HUES64 (cell line): Measurements from ENCODE around the gene SFSWAP.
A peak's percentile ranks its signal among the peaks of the same experiment; 100 is the strongest.
"Not testable (repeated sequence)": the region's sequence is repeated elsewhere in the genome, so short reads cannot be mapped to it uniquely, and the experiment has no call there.

Experiments
- H3K27ac ChIP-seq: 2 replicates; pipeline ENCODE4 v1.7.0; 2013; ENCODE audit warnings: low read depth, low read length, inconsistent platforms
- H3K27me3 ChIP-seq: 2 replicates; pipeline ENCODE4 v1.6.1; 2013; ENCODE audit warnings: mild to moderate bottlenecking, low read length; ENCODE audit not compliant: insufficient read depth
- H3K36me3 ChIP-seq: 2 replicates; pipeline ENCODE4 v1.6.1; 2013; ENCODE audit warnings: mild to moderate bottlenecking, low read length; ENCODE audit not compliant: insufficient read depth
- H3K4me1 ChIP-seq: 2 replicates; pipeline ENCODE4 v1.6.1; 2013; ENCODE audit warnings: mild to moderate bottlenecking, low read length, moderate library complexity; ENCODE audit not compliant: insufficient read depth
- H3K4me3 ChIP-seq: 2 replicates; pipeline ENCODE4 v1.5.1; 2013; ENCODE audit warnings: mild to moderate bottlenecking, low read length, moderate library complexity
- H3K9ac ChIP-seq: 2 replicates; pipeline ENCODE4 v1.6.1; 2013; ENCODE audit warnings: mild to moderate bottlenecking, low read depth, low read length
- H3K9me3 ChIP-seq: 2 replicates; pipeline ENCODE4 v1.6.1; 2013; ENCODE audit warnings: low read depth, low read length; ENCODE audit not compliant: insufficient read depth
- WGBS: fragments of 150-250, 120-280 bp; methylation state at CpG from one replicate; pipeline ENCODE4 v1.1.7; 2013; ENCODE audit warnings: missing lambda C conversion rate; 5-methylcytosine and 5-hydroxymethylcytosine counted together

SFSWAP gene

DNA sequence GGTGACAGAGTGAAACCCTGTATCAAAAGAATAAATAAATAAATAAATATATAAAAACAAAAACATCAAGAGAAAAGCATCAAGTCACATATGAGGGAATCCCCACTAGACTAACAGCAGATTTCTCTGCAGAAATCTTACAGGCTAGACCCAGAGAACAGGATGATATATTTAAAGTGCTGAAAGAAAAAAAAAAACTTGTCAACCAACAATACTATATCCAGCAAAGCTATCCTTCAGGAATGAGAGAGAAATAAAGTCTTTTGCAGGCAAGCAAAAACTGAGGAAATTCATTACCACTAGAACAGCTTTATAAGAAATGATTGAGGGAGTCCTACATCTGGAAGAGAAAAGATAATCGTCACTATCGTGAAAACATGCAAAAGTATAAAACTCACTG lies 6.4 kb upstream of the SFSWAP start:
- H3K9ac ChIP-seq: no peak overlapping the region
- WGBS: 96% methylated on average over 2 of the region's 2 CpGs
- no peak overlapping the region for H3K4me3 ChIP-seq
- H3K27ac ChIP-seq: no peak overlapping the region
- H3K4me1 ChIP-seq: no peaks in the 10 kb centered on the region
- peaks cover 1% of the 10 kb centered on the region; the same call in 1 of the 2 replicates for H3K27me3 ChIP-seq
- no peaks in the 10 kb centered on the region for H3K36me3 ChIP-seq
- peaks cover 2% of the 10 kb centered on the region; the same call in 1 of the 2 replicates for H3K9me3 ChIP-seq

DNA sequence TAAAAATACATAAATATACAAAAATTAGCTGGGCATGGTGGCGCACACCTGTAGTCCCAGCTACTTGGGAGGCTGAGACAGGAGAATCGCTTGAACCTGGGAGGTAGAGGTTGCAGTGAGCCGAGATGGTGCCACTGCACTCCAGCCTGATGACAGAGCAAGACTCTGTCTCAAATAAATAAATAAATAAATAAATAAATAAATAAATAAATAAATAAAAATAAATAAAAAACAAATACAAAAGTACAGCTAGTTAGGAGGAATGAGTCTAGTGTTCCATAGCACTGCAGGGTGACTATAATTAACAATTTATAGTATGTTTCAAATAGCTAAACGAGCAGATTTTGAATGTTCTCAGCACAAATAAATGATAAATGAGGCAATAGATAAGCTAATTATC lies 4.2 kb upstream of the SFSWAP start:
- not testable (repeated sequence) for H3K4me3 ChIP-seq, H3K27me3 ChIP-seq, H3K9me3 ChIP-seq, H3K27ac ChIP-seq, H3K9ac ChIP-seq, H3K36me3 ChIP-seq, H3K4me1 ChIP-seq
- 87% methylated on average over 2 of the region's 4 CpGs for WGBS

- no peaks in the 10 kb centered on the region for H3K27me3 ChIP-seq
- H3K9me3 ChIP-seq: peaks cover 2% of the 10 kb centered on the region; the same call in 1 of the 2 replicates
- no peak overlapping the region for H3K4me3 ChIP-seq
- 92% methylated on average over 3 of the region's 3 CpGs for WGBS
- peaks cover 13% of the 10 kb centered on the region for H3K4me1 ChIP-seq
- H3K9ac ChIP-seq: no peak overlapping the region
- H3K27ac ChIP-seq: no peak overlapping the region
- H3K36me3 ChIP-seq: peaks cover 8% of the 10 kb centered on the region
Measured at GRCh38 chr12:131709226-131709625, 1.7 kb upstream of the SFSWAP start.

DNA sequence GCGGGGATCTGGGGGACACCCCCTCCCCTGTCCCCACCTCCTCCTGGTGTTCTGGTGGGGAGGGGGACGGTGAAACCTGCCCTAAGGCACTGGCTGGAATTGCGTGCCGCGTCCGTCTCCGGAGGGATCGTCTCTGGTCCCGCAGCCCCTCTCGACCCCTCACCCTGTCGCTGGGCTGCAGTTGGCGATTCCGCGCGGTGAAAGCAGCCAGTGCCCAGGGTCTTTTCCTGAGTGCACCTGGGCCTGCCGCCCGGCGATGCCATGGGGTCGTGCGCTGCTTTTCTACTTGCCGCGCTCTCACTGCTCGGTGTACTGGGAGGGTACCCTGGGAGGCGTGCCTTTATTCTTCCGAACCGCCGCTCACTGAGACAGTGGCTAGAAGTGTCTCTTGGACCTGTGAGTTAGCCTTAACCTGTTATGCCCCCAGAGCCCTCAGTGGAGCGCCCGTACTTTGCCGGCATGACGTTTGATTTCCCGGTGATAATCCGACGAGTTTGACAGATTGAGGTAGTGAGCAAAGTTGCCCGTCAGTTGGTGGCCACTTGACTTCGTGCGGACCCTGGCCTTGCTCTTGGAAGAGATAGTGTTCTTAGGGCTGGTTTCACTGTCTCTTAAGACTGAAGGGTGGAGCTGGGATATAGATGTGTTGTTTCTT lies 788 bp downstream of the SFSWAP start:
- Histone ChIP-seq H3K36me3 (peaks cover 33% of the 10 kb centered on the region), H3K9me3 (no peaks in the 10 kb centered on the region), H3K4me3 (peak overlapping the region; percentile 88), H3K27ac (no peak overlapping the region), H3K9ac (peak overlapping the region; percentile 97), H3K27me3 (no peaks in the 10 kb centered on the region), H3K4me1 (peaks cover 13% of the 10 kb centered on the region)
- WGBS: under 1% methylated on average over 37 of the region's 37 CpGs

DNA sequence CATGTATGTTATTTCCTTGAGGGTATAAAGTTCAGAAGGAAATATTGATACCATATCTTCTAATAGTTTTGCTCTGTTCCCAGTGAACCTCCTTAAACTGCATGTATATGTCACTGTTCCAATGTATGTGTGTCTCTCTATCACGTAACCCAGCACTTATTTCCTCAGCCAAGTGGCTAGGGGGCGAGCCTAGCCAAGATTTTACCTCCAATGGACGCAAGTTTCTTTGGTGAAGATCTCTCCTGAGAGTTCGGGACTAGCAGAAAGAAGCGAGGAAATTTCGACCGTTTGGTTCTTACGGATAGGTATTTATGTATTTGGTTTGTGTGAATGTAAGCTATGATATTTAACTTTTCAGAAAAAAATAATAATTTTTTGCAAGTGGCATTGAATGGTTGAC lies 2.5 kb downstream of the SFSWAP start:
- no peak overlapping the region for H3K9ac ChIP-seq
- H3K27ac ChIP-seq: no peak overlapping the region
- H3K9me3 ChIP-seq: no peaks in the 10 kb centered on the region
- H3K4me3 ChIP-seq: no peak overlapping the region; the same call in 1 of the 2 replicates
- H3K4me1 ChIP-seq: peaks cover 13% of the 10 kb centered on the region
- H3K36me3 ChIP-seq: peaks cover 49% of the 10 kb centered on the region
- H3K27me3 ChIP-seq: no peaks in the 10 kb centered on the region
- 86% methylated on average over 8 of the region's 8 CpGs for WGBS

DNA sequence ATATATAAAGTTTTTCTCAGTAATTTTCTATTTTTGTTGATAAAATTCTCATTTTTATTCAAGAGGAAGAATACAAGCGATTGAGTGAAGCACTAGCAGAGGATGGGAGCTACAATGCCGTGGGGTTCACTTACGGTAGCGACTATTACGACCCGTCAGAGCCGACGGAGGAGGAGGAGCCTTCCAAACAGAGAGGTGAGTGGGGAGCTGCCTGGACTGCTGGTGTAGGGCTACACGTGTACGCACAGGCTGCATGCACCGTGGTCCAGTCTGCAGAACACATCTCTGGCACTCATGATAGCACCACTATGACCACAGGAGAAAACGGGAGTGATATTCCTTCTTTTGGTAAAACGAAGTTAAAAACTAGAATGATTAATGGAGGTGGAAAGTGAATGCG lies 3.9 kb downstream of the SFSWAP start:
- Histone ChIP-seq H3K4me1 (peaks cover 13% of the 10 kb centered on the region), H3K4me3 (no peak overlapping the region), H3K27me3 (no peaks in the 10 kb centered on the region), H3K9me3 (no peaks in the 10 kb centered on the region), H3K36me3 (peaks cover 64% of the 10 kb centered on the region), H3K27ac (no peak overlapping the region), H3K9ac (no peak overlapping the region)
- 97% methylated on average over 14 of the region's 14 CpGs for WGBS

- Histone ChIP-seq H3K4me3 (no peak overlapping the region), H3K4me1 (peaks cover 13% of the 10 kb centered on the region), H3K9ac (no peak overlapping the region), H3K27ac (no peak overlapping the region), H3K9me3 (no peaks in the 10 kb centered on the region), H3K36me3 (peaks cover 79% of the 10 kb centered on the region), H3K27me3 (no peaks in the 10 kb centered on the region)
- 89% methylated on average over 3 of the region's 3 CpGs for WGBS
Measured at GRCh38 chr12:131716282-131716681, 5.4 kb downstream of the SFSWAP start.

DNA sequence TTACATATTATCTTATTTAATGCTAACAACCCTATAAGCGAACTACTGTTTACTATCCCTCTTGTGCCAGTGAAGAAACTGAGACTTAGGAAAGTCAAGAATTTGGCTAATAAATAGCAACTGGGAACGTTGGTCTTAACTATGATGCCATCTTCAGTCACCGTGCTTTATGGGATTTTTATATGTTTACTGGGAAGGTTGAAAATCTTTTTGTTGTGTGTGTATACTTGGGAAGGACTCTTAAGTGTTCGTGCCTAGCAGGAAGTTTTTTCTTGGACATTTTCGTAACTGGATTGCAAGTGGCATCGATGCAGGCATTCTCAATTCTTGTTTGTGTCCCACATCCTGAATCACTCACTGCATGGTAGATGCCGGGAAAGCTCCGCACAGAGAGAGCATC lies 9.4 kb downstream of the SFSWAP start:
- no peak overlapping the region for H3K9ac ChIP-seq
- H3K27ac ChIP-seq: no peak overlapping the region
- no peaks in the 10 kb centered on the region for H3K27me3 ChIP-seq
- H3K36me3 ChIP-seq: peaks cover 75% of the 10 kb centered on the region
- no peak overlapping the region for H3K4me3 ChIP-seq
- WGBS: 96% methylated on average over 8 of the region's 8 CpGs
- peaks cover 25% of the 10 kb centered on the region for H3K4me1 ChIP-seq
- no peaks in the 10 kb centered on the region for H3K9me3 ChIP-seq

DNA sequence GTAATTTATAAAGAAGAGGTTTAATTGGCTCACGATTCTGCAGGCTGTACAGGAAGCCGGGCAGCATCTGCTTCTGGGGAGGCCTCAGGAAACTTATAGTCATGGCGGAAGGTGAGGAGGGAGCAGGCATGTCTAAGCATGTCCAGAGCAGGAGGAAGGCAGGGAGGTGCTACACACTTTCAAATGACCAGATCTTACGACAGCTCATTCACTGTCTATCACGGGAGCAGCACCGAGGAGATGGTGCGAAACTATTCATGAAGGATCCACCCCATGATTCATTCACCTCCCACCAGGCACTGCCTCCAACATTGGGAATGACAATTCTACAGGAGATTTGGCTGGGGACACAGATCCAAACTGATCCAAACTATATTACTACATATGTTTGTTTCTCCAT lies 10.0 kb downstream of the SFSWAP start:
- Histone ChIP-seq H3K27ac (no peak overlapping the region), H3K27me3 (no peaks in the 10 kb centered on the region), H3K9ac (no peak overlapping the region), H3K36me3 (peaks cover 75% of the 10 kb centered on the region), H3K4me3 (no peak overlapping the region), H3K4me1 (peaks cover 25% of the 10 kb centered on the region), H3K9me3 (no peaks in the 10 kb centered on the region)
- 85% methylated on average over 7 of the region's 7 CpGs for WGBS

DNA sequence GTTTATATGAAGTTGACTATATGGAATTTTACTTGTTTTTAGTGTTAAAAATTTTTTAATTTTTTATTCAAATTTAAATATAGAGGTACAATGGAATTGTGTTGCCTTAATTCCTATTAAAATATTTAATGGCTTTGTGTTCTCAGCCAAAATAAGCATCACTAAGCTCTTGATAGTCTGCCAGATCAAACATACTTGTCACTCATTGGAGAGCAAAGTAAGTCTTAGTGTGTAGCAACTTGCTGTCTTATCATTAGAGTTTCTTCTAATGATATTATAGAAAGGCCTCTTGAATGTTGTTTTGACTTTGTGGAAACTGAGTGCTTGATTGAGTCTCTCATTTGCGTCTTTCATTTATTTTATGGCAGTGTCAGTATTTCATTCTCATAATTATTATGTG lies 10.7 kb downstream of the SFSWAP start:
- no peaks in the 10 kb centered on the region for H3K9me3 ChIP-seq
- no peaks in the 10 kb centered on the region for H3K27me3 ChIP-seq
- H3K4me3 ChIP-seq: no peak overlapping the region
- H3K9ac ChIP-seq: no peak overlapping the region
- peaks cover 74% of the 10 kb centered on the region for H3K36me3 ChIP-seq
- no peak overlapping the region for H3K27ac ChIP-seq
- WGBS: no CpG with 5 or more reads among the region's 1 CpG
- H3K4me1 ChIP-seq: peaks cover 25% of the 10 kb centered on the region

DNA sequence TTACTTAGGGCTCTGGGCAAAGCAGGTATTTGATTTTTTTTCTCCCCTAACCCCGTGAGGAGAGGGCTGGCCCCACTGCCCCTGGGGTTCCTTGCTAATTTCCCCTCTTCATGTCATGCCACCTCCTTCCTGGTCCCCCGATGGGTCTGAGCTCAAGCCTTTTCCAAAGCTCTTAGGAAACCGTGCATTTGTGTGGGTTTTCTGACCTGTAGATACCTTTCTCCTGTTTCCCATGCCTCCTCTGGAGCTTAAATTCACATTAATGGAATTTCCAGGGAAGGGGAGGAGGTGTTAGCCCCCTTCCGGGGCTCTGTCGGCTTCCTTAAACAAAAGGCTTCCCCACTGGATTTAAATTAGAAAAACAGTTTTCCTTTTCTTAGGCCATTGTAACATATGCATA lies 12.6 kb downstream of the SFSWAP start:
- Histone ChIP-seq H3K4me1 (peaks cover 25% of the 10 kb centered on the region), H3K9me3 (no peaks in the 10 kb centered on the region), H3K9ac (peak overlapping the region; percentile 57; the same call in 1 of the 2 replicates), H3K36me3 (peaks cover 74% of the 10 kb centered on the region), H3K27me3 (no peaks in the 10 kb centered on the region), H3K4me3 (peak overlapping the region; percentile 11; the same call in 1 of the 2 replicates), H3K27ac (peak overlapping the region; percentile 95)
- WGBS: 8% methylated on average over 3 of the region's 5 CpGs

- WGBS: 56% methylated on average over 2 of the region's 2 CpGs
- Histone ChIP-seq H3K36me3 (peaks cover 73% of the 10 kb centered on the region), H3K9ac (no peak overlapping the region; the same call in 1 of the 2 replicates)
Measured at GRCh38 chr12:131724534-131724933, 13.6 kb downstream of the SFSWAP start.

More at GRCh38 chr12:131724534-131724933, 13.6 kb downstream of the SFSWAP start:
- no peaks in the 10 kb centered on the region for H3K9me3 ChIP-seq
- no peak overlapping the region for H3K4me3 ChIP-seq
- H3K27ac ChIP-seq: peak overlapping the region; percentile 95
- H3K27me3 ChIP-seq: no peaks in the 10 kb centered on the region
- peaks cover 34% of the 10 kb centered on the region for H3K4me1 ChIP-seq
